Forelimb muscle (tissue), 1 donor: ENCODE results near the gene ZNF584. TPM values are rescaled to one million over a fixed set of nuclear protein-coding genes. Genes with fewer than 3 reads are reported as not detected.

Experiments
- DNase-seq: peaks from one replicate; pipeline ENCODE4 v3.0.0-alpha.2; 2013; ENCODE audit warnings: low read depth
- polyA plus RNA-seq: library from polyadenylated mRNA; unstranded; fragments of 120-200 nt; gene quantifications from one replicate; pipeline ENCODE4 v1.2.1, GENCODE V29; 2013; ENCODE audit not compliant: insufficient read length

The ZNF584 gene
- polyA plus RNA-seq, 1 donor = 4.4 TPM

DNA sequence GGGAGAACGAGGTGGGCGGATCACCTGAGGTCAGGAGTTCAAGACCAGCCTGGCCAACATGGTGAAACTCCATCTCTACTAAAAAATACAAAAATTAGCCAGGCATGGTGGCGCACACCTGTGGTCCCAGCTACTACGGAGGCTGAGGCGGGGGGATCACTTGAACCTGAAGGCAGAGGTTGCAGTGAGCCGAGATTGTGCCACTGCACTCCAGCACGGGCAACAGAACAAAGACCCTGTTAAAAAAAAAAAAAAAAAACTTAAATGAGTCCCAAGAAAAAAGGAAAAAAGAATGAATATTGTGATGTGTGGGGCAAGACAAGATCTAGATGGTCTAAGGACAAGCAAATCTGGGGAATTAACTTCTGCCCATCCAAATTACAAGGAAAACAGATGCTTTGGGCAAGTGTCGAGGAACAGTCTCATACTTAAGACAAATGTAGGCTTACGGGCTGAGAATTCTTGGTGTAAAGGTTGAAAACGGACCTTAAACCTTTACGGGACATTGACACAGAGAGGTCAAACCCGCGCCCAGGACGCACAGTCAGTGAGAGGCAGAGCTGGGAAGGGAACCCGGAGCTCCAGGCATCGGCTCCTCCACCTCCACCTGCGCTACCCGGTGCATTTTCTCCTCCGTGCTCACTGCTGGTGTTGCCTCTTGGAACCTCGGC lies 57.8 kb downstream of the ZNF584 start:
- no peak for DNase-seq

DNA sequence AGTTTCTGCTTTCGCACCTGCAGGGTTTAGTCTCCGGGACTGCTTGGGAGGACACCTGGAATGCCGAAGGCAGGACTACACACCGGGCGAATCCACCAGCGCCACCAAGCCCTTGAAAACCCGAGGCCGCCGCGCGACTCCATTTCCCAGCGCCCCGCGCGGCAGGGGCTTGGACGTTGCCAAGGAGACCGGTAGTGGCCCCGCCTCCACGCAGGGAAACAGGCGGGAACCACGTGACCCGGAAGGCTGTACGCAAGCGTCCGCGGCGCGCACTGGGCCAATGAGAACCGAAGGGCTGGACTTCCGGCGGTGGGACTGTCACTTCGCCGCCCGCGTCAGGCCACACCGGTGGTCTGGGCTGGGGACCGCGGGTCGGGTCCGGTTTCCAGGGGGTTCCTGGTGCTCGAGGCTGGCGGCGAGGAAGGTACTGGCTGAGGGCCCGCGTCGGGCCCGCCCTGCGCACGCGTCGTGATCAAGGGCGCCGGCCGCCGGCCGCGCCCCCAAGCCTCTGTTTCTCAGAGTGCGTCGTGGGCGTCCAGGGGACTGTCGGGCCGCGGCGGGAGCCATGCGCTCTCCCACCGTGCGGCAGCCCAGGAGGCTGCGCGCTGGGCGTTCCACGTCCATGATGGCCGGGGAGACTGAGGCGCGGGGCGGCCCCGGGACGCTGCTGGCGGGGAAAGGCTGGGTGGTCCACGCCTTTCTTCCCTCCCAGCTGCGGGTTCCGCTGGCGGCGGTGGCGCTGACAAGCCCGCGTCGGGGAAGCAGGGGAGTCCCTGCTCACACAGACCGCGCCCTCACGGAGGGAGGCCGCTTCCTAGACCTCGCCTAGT lies 58.5 kb downstream of the ZNF584 start, which contains the start of gene ZNF324:
TSS of gene ZNF324 (plus strand) at position 321 of the 830 bp plus-strand sequence. CDS start 2,106 bp downstream, outside the sequence.
- peak; percentile 93 for DNase-seq

Other genes with a start within 250 kb of the ZNF584 start
- 8.3 TPM for gene ZNF274, start 225.6 kb upstream of the ZNF584 start, polyA plus RNA-seq
- gene ZNF544, start 179.7 kb upstream of the ZNF584 start, polyA plus RNA-seq = 14.6 TPM
- gene ZNF8, start 129.7 kb upstream of the ZNF584 start, polyA plus RNA-seq = 5.3 TPM
- 33.6 TPM for gene ERVK3-1, start 103.3 kb upstream of the ZNF584 start, polyA plus RNA-seq
- 2.7 TPM for gene ZSCAN22, start 81.7 kb upstream of the ZNF584 start, polyA plus RNA-seq
- 3.6 TPM for gene A1BG, start 55.2 kb upstream of the ZNF584 start, polyA plus RNA-seq
- 2.4 TPM for gene ZNF497, start 45.9 kb upstream of the ZNF584 start, polyA plus RNA-seq
- 1.9 TPM for gene ZNF837, start 27.6 kb upstream of the ZNF584 start, polyA plus RNA-seq
- gene RPS5, start 21.4 kb upstream of the ZNF584 start, polyA plus RNA-seq = 1,975 TPM
- gene RNF225, start 13.0 kb upstream of the ZNF584 start, polyA plus RNA-seq = not detected
- 3.8 TPM for gene ZNF132, start 31.5 kb downstream of the ZNF584 start, polyA plus RNA-seq
- gene ZNF324B, start 43.0 kb downstream of the ZNF584 start, polyA plus RNA-seq = 3.3 TPM
- gene ZNF324, start 58.4 kb downstream of the ZNF584 start, polyA plus RNA-seq = 5.2 TPM
- gene ZNF446, start 67.7 kb downstream of the ZNF584 start, polyA plus RNA-seq = 7.0 TPM
- gene SLC27A5, start 103.3 kb downstream of the ZNF584 start, polyA plus RNA-seq = 3.6 TPM
- gene ZBTB45, start 111.2 kb downstream of the ZNF584 start, polyA plus RNA-seq = 8.5 TPM
- gene TRIM28, start 135.4 kb downstream of the ZNF584 start, polyA plus RNA-seq = 322 TPM
- gene CHMP2A, start 146.5 kb downstream of the ZNF584 start, polyA plus RNA-seq = 76.0 TPM
- gene UBE2M, start 150.0 kb downstream of the ZNF584 start, polyA plus RNA-seq = 61.8 TPM
- gene MZF1, start 164.7 kb downstream of the ZNF584 start, polyA plus RNA-seq = 17.2 TPM